Measurements from ENCODE around the gene PSMB7.
A peak's percentile ranks its signal among the peaks of the same experiment; 100 is the strongest.
"Not testable (repeated sequence)": the region's sequence is repeated elsewhere in the genome, so short reads cannot be mapped to it uniquely, and the experiment has no call there.

The PSMB7 gene

GRCh38 chr9:124442826-124443225, 27.6 kb upstream of the PSMB7 start:
- DNase-seq = no peak

- no peak for DNase-seq
Observed at GRCh38 chr9:124442379-124442778, 27.1 kb upstream of the PSMB7 start.

- DNase-seq = no peak
Observed at GRCh38 chr9:124441291-124441690, 26.0 kb upstream of the PSMB7 start.

GRCh38 chr9:124440786-124441185, 25.5 kb upstream of the PSMB7 start:
- no peak for DNase-seq

GRCh38 chr9:124439686-124440243, 24.5 kb upstream of the PSMB7 start:
- no peak for DNase-seq

GRCh38 chr9:124439086-124439485, 23.8 kb upstream of the PSMB7 start:
- no peak for DNase-seq

GRCh38 chr9:124438091-124438490, 22.8 kb upstream of the PSMB7 start:
- no peak for DNase-seq

GRCh38 chr9:124437086-124437485, 21.8 kb upstream of the PSMB7 start:
- no peak for DNase-seq

GRCh38 chr9:124436320-124436719, 21.1 kb upstream of the PSMB7 start:
- DNase-seq = no peak

GRCh38 chr9:124429530-124429867, 14.3 kb upstream of the PSMB7 start:
- no peak for DNase-seq

- DNase-seq = no peak
Observed at GRCh38 chr9:124428751-124429529, 13.7 kb upstream of the PSMB7 start.

GRCh38 chr9:124427281-124427680, 12.0 kb upstream of the PSMB7 start:
- no peak for DNase-seq

- no peak for DNase-seq
Observed at GRCh38 chr9:124426361-124426760, 11.1 kb upstream of the PSMB7 start.

GRCh38 chr9:124425733-124426132, 10.5 kb upstream of the PSMB7 start:
- not testable (repeated sequence) for DNase-seq

GRCh38 chr9:124423591-124423990, 8.3 kb upstream of the PSMB7 start:
- DNase-seq = no peak

GRCh38 chr9:124423155-124423554, 7.9 kb upstream of the PSMB7 start:
- DNase-seq = no peak

GRCh38 chr9:124420991-124421543, 5.8 kb upstream of the PSMB7 start:
- no peak for DNase-seq

- DNase-seq = no peak
Observed at GRCh38 chr9:124419832-124420489, 4.7 kb upstream of the PSMB7 start.

- DNase-seq = no peak
Observed at GRCh38 chr9:124415852-124416484, 726 bp upstream of the PSMB7 start.

GRCh38 chr9:124414612-124415011, 630 bp downstream of the PSMB7 start:
- no peak for DNase-seq

- DNase-seq = no peak
Observed at GRCh38 chr9:124412228-124412575, 3.0 kb downstream of the PSMB7 start.

- DNase-seq = peak; percentile 49
Observed at GRCh38 chr9:124411514-124412227, 3.6 kb downstream of the PSMB7 start.
